Keratinocyte (primary cell): ENCODE data around the gene DPYD. TPM values are rescaled to one million over a fixed set of nuclear protein-coding genes. Genes with fewer than 3 reads are reported as not detected.

Experiments
- DNase-seq: peaks from one replicate; pipeline ENCODE4 v3.0.0-alpha.2; 2011; ENCODE audit warnings: low read depth, missing footprints, low spot score
- FAIRE-seq: peaks from 2 replicates; lab custom pipeline; 2011; peaks lifted over from hg19 to GRCh38; lab: Jason Lieb, UNC
- H2AFZ ChIP-seq: 2 replicates; pipeline ENCODE4 v1.6.0; 2012; ENCODE audit warnings: low read length, control low read depth, inconsistent platforms; ENCODE audit not compliant: control insufficient read depth
- H3K27ac ChIP-seq: 2 replicates; pipeline ENCODE4 v1.5.1; 2011; ENCODE audit warnings: low read length; ENCODE audit not compliant: control insufficient read depth, insufficient read depth
- H3K27me3 ChIP-seq: 3 replicates; pipeline ENCODE4 v1.6.0; 2011; ENCODE audit warnings: low read length; ENCODE audit not compliant: control insufficient read depth, insufficient read depth; ENCODE audit errors: extremely low read depth
- H3K36me3 ChIP-seq, 2 experiments: 2 replicates in 1 of 2; 3 replicates in 1 of 2; pipeline ENCODE4 v1.5.1; 2011; ENCODE audit warnings: low read length in 2 of 2, mild to moderate bottlenecking in 1 of 2; ENCODE audit not compliant: control insufficient read depth in 2 of 2, insufficient read depth in 2 of 2; ENCODE audit errors: extremely low read depth in 1 of 2
- H3K4me1 ChIP-seq: 3 replicates; pipeline ENCODE4 v1.5.1; 2011; ENCODE audit warnings: low read length; ENCODE audit not compliant: control insufficient read depth, insufficient read depth; ENCODE audit errors: extremely low read depth
- H3K4me2 ChIP-seq: 3 replicates; pipeline ENCODE4 v1.6.0; 2011; ENCODE audit warnings: low read depth, low read length; ENCODE audit not compliant: control insufficient read depth, insufficient read depth; ENCODE audit errors: extremely low read depth
- H3K4me3 ChIP-seq, 3 experiments: fragments of 200-600 bp in 1 of 3; sonication (generic) in 1 of 3; 2 replicates in 2 of 3; 3 replicates in 1 of 3; pipeline ENCODE4 v1.5.1; 2011 to 2016; ENCODE audit warnings: low read length in 3 of 3, mild to moderate bottlenecking in 3 of 3, control low read depth in 2 of 3, inconsistent platforms in 1 of 3, low read depth in 1 of 3, mixed read lengths in 1 of 3, mixed run types in 1 of 3, moderate library complexity in 1 of 3; ENCODE audit not compliant: control insufficient read depth in 2 of 3, insufficient read depth in 2 of 3; ENCODE audit errors: extremely low read depth in 1 of 3
- H3K79me2 ChIP-seq: 2 replicates; pipeline ENCODE4 v1.6.0; 2012; ENCODE audit warnings: low read length; ENCODE audit not compliant: control insufficient read depth, insufficient read depth
- H3K9ac ChIP-seq: 3 replicates; pipeline ENCODE4 v1.6.0; 2011; ENCODE audit warnings: low read length; ENCODE audit not compliant: control insufficient read depth, insufficient read depth; ENCODE audit errors: extremely low read depth
- H3K9me1 ChIP-seq: 3 replicates; pipeline ENCODE4 v1.6.0; 2011; ENCODE audit warnings: low read length; ENCODE audit not compliant: control insufficient read depth, insufficient read depth; ENCODE audit errors: extremely low read depth
- H3K9me3 ChIP-seq: 2 replicates; pipeline ENCODE4 v1.5.1; 2012; ENCODE audit warnings: low read depth, low read length; ENCODE audit not compliant: control insufficient read depth
- H4K20me1 ChIP-seq: 3 replicates; pipeline ENCODE4 v1.6.0; 2011; ENCODE audit warnings: low read length; ENCODE audit not compliant: control insufficient read depth, insufficient read depth; ENCODE audit errors: extremely low read depth
- CTCF ChIP-seq, 3 experiments: IDR thresholded peaks in 1 of 3; conservative IDR thresholded peaks in 1 of 3; optimal IDR thresholded peaks in 1 of 3; 2 replicates in 2 of 3; 3 replicates in 1 of 3; pipeline versions ENCODE3 to v1.5.1; 2011; ENCODE audit warnings: low read length in 3 of 3, mild to moderate bottlenecking in 3 of 3, moderate library complexity in 2 of 3, control low read depth in 1 of 3, inconsistent platforms in 1 of 3; ENCODE audit not compliant: insufficient read depth in 2 of 3; ENCODE audit errors: extremely low read depth in 1 of 3
- EZH2 ChIP-seq: IDR thresholded peaks from one replicate; pipeline ENCODE4 v1.6.1; 2012; ENCODE audit warnings: inconsistent platforms, mild to moderate bottlenecking, low read length, moderate library complexity
- dilution Hi-C: fragments of 300-500 bp; cut with MboI; formaldehyde crosslinking; loops from one replicate; pipeline ENCODE4 v1.7.0; 2020; ENCODE audit warnings: low sequenced_read_pairs; ENCODE audit not compliant: extremely low pct_ligation_motif_present
- polyA plus RNA-seq, 5 experiments: library from polyadenylated mRNA; depleted of rRNA in 3 of 5; stranded (reverse) in 3 of 5; stranded (forward) in 1 of 5; unstranded in 1 of 5; fragments of >200 nt; gene quantifications; 1 replicate in 1 of 5; 2 replicates in 3 of 5; 3 replicates in 1 of 5; pipeline versions ENCODE4 v1.2.1 to v1.2.3, GENCODE V29; 2011 to 2012; ENCODE audit warnings: missing spikeins in 2 of 5, low read depth in 1 of 5, low replicate concordance in 1 of 5

The DPYD gene
- polyA plus RNA-seq, 1 donor (not counting 4 experiments of a cell fraction or from before 2014, with no cell fraction given), result 1.9 TPM

- Histone ChIP-seq H3K79me2 (no peaks in the 10 kb centered on the region), H3K27ac (no peak overlapping the region), H3K36me3 (no peaks in the 10 kb centered on the region), H3K27me3 (no peaks in the 10 kb centered on the region), H3K9me1 (no peaks in the 10 kb centered on the region), H4K20me1 (no peaks in the 10 kb centered on the region), H3K9me3 (no peaks in the 10 kb centered on the region), H3K4me3 (no peak overlapping the region), H3K9ac (no peak overlapping the region), H3K4me1 (no peaks in the 10 kb centered on the region), H3K4me2 (no peak overlapping the region), H2AFZ (no peak overlapping the region)
- FAIRE-seq (no peak), DNase-seq (no peak)
- dilution Hi-C loops, result no loop called here
- no peak for TF ChIP-seq EZH2
- no peak for TF ChIP-seq CTCF (optimal IDR thresholded peaks at IDR 0.05 in 1 of 3, IDR thresholded peaks at IDR 0.05 in 1 of 3, conservative IDR thresholded peaks at IDR 0.05 in 1 of 3; ENCODE audit: extremely low read depth in 1 of 3, insufficient read depth in 2 of 3, low read length in 3 of 3)
Measured at GRCh38 chr1:97464305-97464704, 456.5 kb downstream of the DPYD start.

GRCh38 chr1:97461782-97462181 lies 459.1 kb downstream of the DPYD start:
- Histone ChIP-seq H4K20me1 (no peaks in the 10 kb centered on the region), H3K9me1 (no peaks in the 10 kb centered on the region), H3K4me3 (no peak overlapping the region), H2AFZ (no peak overlapping the region), H3K27me3 (no peaks in the 10 kb centered on the region), H3K9ac (no peak overlapping the region), H3K27ac (no peak overlapping the region), H3K79me2 (no peaks in the 10 kb centered on the region), H3K4me1 (no peaks in the 10 kb centered on the region), H3K36me3 (no peaks in the 10 kb centered on the region), H3K9me3 (no peaks in the 10 kb centered on the region), H3K4me2 (no peak overlapping the region)
- FAIRE-seq, result no peak
- DNase-seq, result no peak
- dilution Hi-C loops, result no loop called here
- TF ChIP-seq CTCF (optimal IDR thresholded peaks at IDR 0.05 in 1 of 3, IDR thresholded peaks at IDR 0.05 in 1 of 3, conservative IDR thresholded peaks at IDR 0.05 in 1 of 3; ENCODE audit: extremely low read depth in 1 of 3, insufficient read depth in 2 of 3, low read length in 3 of 3), result no peak
